HG03520 (cell line): Measurements from ENCODE around the gene SAMMSON.

Experiments used
- ATAC-seq: cut with Tn5 transposase; IDR thresholded peaks from one replicate; pipeline ENCODE4 v1.9.1; 2021; ENCODE audit warnings: mild to moderate bottlenecking, moderate library complexity; ENCODE audit not compliant: unreplicated experiment

The SAMMSON gene

GRCh38 chr3:70085613-70086012 lies 86.1 kb downstream of the SAMMSON start:
- ATAC-seq = no peak

- ATAC-seq = no peak
Observed at GRCh38 chr3:70086336-70086735, 86.8 kb downstream of the SAMMSON start.

- no peak for ATAC-seq
Observed at GRCh38 chr3:70090322-70090913, 90.9 kb downstream of the SAMMSON start.

GRCh38 chr3:70094197-70094596 lies 94.7 kb downstream of the SAMMSON start:
- no peak for ATAC-seq

GRCh38 chr3:70095260-70095659 lies 95.7 kb downstream of the SAMMSON start:
- no peak for ATAC-seq

GRCh38 chr3:70096376-70097066 lies 97.0 kb downstream of the SAMMSON start:
- ATAC-seq = peak; percentile 99

GRCh38 chr3:70097084-70097483 lies 97.6 kb downstream of the SAMMSON start:
- no peak for ATAC-seq

GRCh38 chr3:70108072-70108471 lies 108.5 kb downstream of the SAMMSON start:
- peak; percentile 77 for ATAC-seq

GRCh38 chr3:70108546-70108945 lies 109.0 kb downstream of the SAMMSON start:
- no peak for ATAC-seq

GRCh38 chr3:70110066-70110465 lies 110.5 kb downstream of the SAMMSON start:
- no peak for ATAC-seq

- no peak for ATAC-seq
Observed at GRCh38 chr3:70111411-70111810, 111.9 kb downstream of the SAMMSON start.

GRCh38 chr3:70112751-70113150 lies 113.2 kb downstream of the SAMMSON start:
- no peak for ATAC-seq

GRCh38 chr3:70114431-70114830 lies 114.9 kb downstream of the SAMMSON start:
- no peak for ATAC-seq

GRCh38 chr3:70119879-70120278 lies 120.3 kb downstream of the SAMMSON start:
- no peak for ATAC-seq
